HG03558 (cell line): ENCODE results near the gene BICDL1.
"Not testable (repeated sequence)": the region's sequence is repeated elsewhere in the genome, so short reads cannot be mapped to it uniquely, and the experiment has no call there.

Experiments
- ATAC-seq: cut with Tn5 transposase; IDR thresholded peaks from one replicate; pipeline ENCODE4 v1.9.1; 2021; ENCODE audit warnings: moderate number of reproducible peaks; ENCODE audit not compliant: unreplicated experiment; ENCODE audit errors: extremely low read depth

BICDL1 gene

GRCh38 chr12:119998471-119999245 lies 9.6 kb downstream of the BICDL1 start:
- ATAC-seq = no peak

GRCh38 chr12:120000556-120000955 lies 11.5 kb downstream of the BICDL1 start:
- no peak for ATAC-seq

GRCh38 chr12:120006258-120006975 lies 17.4 kb downstream of the BICDL1 start:
- no peak for ATAC-seq

GRCh38 chr12:120007272-120007671 lies 18.2 kb downstream of the BICDL1 start:
- ATAC-seq = no peak

- ATAC-seq = no peak
These were observed 21.7 kb downstream of the BICDL1 start for GRCh38 chr12:120010661-120011230.

- peak; percentile 76 for ATAC-seq
These were observed 23.1 kb downstream of the BICDL1 start for GRCh38 chr12:120012067-120012621.

- ATAC-seq = peak; percentile 47
These were observed 24.8 kb downstream of the BICDL1 start for GRCh38 chr12:120013659-120014380.

GRCh38 chr12:120014381-120014735 lies 25.3 kb downstream of the BICDL1 start:
- not testable (repeated sequence) for ATAC-seq

- no peak for ATAC-seq
These were observed 26.3 kb downstream of the BICDL1 start for GRCh38 chr12:120015313-120015712.

- ATAC-seq = not testable (repeated sequence)
These were observed 27.2 kb downstream of the BICDL1 start for GRCh38 chr12:120016199-120016598.

GRCh38 chr12:120019197-120019596 lies 30.2 kb downstream of the BICDL1 start:
- ATAC-seq = no peak

- ATAC-seq = no peak
These were observed 30.9 kb downstream of the BICDL1 start for GRCh38 chr12:120019938-120020337.

GRCh38 chr12:120024193-120024592 lies 35.2 kb downstream of the BICDL1 start:
- ATAC-seq = no peak

GRCh38 chr12:120025640-120026039 lies 36.6 kb downstream of the BICDL1 start:
- ATAC-seq = no peak

- ATAC-seq = no peak
These were observed 43.2 kb downstream of the BICDL1 start for GRCh38 chr12:120032242-120032641.

- no peak for ATAC-seq
These were observed 48.8 kb downstream of the BICDL1 start for GRCh38 chr12:120037851-120038250.

- no peak for ATAC-seq
These were observed 50.7 kb downstream of the BICDL1 start for GRCh38 chr12:120039711-120040110.

- no peak for ATAC-seq
These were observed 52.6 kb downstream of the BICDL1 start for GRCh38 chr12:120041386-120042231.

GRCh38 chr12:120045367-120045766 lies 56.3 kb downstream of the BICDL1 start:
- not testable (repeated sequence) for ATAC-seq
